Tongue (tissue), 2 donors: ENCODE results near the gene SPARCL1. TPM values are rescaled to one million over a fixed set of nuclear protein-coding genes. Genes with fewer than 3 reads are reported as not detected.
A peak's percentile ranks its signal among the peaks of the same experiment; 100 is the strongest.

Source experiments
- DNase-seq: peaks from one replicate; pipeline ENCODE4 v3.0.0-alpha.2; 2015
- total RNA-seq: library from RNA; depleted of rRNA; stranded (reverse); fragments of >200 nt; gene quantifications from one replicate; pipeline ENCODE4 v1.2.3, GENCODE V29; 2014

SPARCL1 gene
- total RNA-seq, 1 donor from 2014 or later: 395 TPM

- no peak for DNase-seq
Observed at GRCh38 chr4:87442889-87443288, 86.3 kb downstream of the SPARCL1 start.

DNA sequence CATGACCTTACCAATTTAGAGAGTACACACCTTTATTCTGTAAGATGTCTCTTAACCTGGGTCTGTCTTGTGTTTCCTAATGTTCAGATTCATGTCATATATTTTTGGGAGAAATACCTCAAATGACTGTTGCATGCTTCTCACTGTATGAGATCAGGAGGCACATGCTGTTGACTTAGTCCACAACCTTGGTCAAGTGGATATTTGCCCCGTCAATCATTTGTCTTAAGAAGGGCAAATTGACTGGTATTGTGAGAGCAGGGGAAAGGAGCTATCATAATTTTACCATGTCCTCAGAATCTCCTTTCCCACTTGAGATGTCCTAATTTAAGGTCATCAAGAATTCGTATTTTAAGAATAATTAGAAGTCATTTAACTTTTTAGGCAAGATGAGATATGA lies 95.8 kb downstream of the SPARCL1 start:
- DNase-seq: no peak

GRCh38 chr4:87430038-87430437 lies 99.1 kb downstream of the SPARCL1 start:
- no peak for DNase-seq

DNA sequence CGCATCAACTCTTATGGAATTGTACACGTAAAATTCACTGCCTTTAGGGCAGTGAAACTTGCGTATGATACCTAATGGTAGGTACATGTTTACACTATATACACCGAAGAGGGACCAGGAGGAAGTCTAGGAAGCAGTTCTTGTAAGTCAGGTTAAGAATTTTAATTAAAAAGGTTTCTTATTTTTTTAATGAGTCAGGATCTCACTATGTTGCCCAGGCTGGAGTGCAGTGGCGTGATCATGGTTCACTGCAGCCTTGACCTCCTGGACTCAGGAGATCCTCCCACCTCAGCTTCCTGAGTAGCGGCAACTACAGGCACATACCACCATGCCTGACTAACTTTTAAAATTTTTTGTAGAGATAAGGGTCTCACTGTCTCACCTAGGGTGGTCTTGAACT lies 100.2 kb downstream of the SPARCL1 start:
- no peak for DNase-seq

DNA sequence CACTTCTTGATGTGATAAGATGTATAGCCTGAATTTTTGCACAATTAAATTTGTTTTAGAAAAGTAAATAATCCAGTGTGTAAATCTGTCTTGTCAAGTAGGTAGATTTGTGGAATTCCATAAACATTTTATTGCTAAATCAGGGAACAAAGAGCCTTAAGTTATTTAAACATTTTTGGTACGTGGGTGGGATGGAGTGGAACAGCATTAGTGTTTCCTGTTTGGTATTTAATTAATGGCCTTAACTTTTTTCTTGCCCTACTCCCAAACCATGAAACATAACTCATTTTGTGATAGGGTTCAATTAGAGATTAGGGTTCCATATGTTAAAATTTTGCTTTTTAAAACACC lies 101.7 kb downstream of the SPARCL1 start:
- DNase-seq: no peak

- no peak for DNase-seq
Observed at GRCh38 chr4:87426865-87427517, 102.2 kb downstream of the SPARCL1 start.

GRCh38 chr4:87425711-87426110 lies 103.5 kb downstream of the SPARCL1 start:
- DNase-seq: no peak

DNA sequence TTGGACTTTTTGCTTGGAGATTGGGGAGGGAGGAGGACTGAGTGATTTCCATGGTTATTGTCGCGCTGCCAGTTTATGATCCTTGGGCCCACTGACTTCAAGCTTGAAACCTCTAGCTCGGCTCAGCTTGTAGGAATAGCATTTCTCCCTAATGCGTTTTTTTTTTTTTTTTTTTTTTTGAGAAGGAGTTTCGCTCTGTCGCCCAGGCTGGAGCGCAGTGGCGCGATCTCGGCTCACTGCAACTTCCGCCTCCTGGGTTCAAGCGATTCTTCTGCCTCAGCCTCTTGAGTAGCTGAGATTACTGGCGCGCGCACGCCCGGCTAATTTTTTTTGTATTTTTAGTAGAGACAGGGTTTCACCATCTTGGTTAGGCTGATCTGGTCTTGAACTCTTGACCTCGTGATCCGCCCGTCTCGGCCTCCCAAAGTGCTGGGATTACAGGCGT lies 105.1 kb downstream of the SPARCL1 start:
- DNase-seq: peak; percentile 54

Other genes with a start within 250 kb of the SPARCL1 start
- not detected for gene HSD17B13, start 206.5 kb downstream of the SPARCL1 start, total RNA-seq
- 31.9 TPM for gene HSD17B11, start 138.2 kb downstream of the SPARCL1 start, total RNA-seq
- gene NUDT9, start 106.8 kb downstream of the SPARCL1 start, total RNA-seq: 23.3 TPM
- not detected for gene DSPP, start 79.2 kb upstream of the SPARCL1 start, total RNA-seq
- not detected for gene DMP1, start 120.9 kb upstream of the SPARCL1 start, total RNA-seq